HG03064 (cell line): ENCODE data around the gene CREG2.

Experiments
- ATAC-seq: cut with Tn5 transposase; IDR thresholded peaks from one replicate; pipeline ENCODE4 v1.9.1; 2021; ENCODE audit warnings: low read depth; ENCODE audit not compliant: unreplicated experiment

CREG2 gene

DNA sequence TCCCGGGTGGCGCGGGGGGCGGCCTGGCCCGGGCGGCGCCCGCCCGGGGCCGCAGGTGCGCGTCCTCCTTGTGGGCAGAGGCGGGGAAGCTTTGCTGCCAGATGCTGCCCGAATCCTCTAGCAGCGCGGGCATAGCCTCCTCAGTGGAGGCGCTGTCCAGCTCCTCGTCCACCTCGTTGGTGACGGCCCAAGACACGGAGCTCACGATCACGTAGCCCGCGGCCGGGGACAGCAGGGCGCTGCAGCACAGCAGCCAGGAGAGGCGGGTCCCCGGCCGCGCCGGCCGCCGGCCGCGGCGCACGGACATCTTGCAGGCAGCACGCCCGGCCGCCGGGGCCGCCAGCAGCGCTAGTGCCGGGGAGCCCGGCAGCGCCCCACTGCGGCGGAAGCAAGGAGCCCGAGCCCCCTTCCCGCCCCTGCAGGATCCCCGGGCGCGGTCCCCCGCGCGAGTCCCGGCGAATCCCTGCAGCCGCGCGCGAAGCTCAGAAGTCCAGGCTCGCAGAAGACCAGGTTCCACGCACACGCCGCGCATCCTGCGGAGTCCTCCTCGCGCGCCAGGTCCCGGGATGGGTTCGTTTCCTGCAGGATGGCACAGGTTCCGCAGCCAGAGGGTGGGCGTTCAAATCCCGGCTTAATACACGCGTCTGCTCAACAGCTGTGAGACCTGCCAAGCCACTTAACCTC, at the start of gene CREG2:
CREG2 (minus strand) TSS at position 353 of the 684 bp plus-strand sequence; CDS start at position 307, 46 bp downstream.
- no peak for ATAC-seq

GRCh38 chr2:101435001-101435862, 47.9 kb upstream of the CREG2 start:
- no peak for ATAC-seq

DNA sequence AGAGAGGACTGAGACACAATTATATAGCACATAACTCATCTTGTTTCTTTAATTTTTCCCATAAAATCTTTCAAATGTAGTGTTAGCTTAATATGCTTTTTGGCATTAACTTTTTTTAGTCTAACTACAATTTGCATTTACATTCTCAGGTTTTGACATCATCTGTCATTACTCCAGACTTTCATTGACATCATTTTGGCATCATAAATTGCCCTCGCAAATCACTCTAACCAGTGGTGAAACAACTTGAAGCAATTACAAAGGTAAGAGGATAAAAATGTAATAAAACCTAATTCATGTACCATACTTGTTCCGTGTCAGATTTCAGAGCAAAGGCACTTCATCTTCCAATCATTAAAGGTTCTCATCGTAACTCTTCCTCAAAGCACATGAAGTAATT, 46.2 kb upstream of the CREG2 start:
- ATAC-seq: no peak

- ATAC-seq: no peak
Measured at GRCh38 chr2:101432411-101433181, 45.3 kb upstream of the CREG2 start.

DNA sequence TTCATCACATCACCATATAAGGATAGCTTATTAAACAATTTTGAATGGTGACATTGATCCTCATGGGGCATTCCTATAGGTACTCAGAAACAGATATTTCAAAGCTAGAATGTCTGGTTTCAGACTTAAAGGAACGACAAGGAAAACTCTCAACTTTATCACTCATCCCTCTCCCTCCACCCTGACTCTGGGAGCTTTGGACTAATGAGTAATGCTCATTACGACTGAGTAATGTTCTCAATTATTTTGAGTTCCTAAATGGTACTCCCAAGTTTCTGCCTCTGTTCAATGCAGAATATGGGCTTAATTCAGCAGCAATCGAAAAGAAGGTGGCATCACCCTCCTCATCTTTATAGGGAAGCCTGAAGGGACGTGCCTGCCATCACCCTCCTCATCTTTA, 44.2 kb upstream of the CREG2 start:
- ATAC-seq: no peak

DNA sequence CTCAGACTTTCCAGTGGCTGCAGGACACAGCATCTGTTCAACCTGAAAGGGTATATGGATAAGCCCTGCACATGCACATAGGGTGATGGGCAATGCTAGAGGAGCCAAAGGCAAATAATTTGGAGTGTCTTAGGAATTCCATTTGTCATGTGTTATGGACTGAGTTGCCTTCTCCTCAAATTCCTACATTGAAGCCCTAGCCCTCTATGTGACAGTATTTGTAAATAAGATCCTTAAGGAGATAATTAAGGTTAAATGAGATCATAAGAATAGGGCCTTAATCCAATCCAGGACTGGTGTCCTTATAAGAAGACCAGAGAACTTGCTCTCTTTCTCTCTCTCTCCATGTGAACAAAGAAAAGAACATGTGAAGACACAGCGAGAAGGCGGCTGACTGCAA, 42.9 kb upstream of the CREG2 start:
- ATAC-seq: no peak

- no peak for ATAC-seq
Measured at GRCh38 chr2:101429453-101429852, 42.1 kb upstream of the CREG2 start.

- ATAC-seq: no peak
Measured at GRCh38 chr2:101428422-101429176, 41.3 kb upstream of the CREG2 start.

GRCh38 chr2:101427743-101428142, 40.4 kb upstream of the CREG2 start:
- ATAC-seq: no peak

DNA sequence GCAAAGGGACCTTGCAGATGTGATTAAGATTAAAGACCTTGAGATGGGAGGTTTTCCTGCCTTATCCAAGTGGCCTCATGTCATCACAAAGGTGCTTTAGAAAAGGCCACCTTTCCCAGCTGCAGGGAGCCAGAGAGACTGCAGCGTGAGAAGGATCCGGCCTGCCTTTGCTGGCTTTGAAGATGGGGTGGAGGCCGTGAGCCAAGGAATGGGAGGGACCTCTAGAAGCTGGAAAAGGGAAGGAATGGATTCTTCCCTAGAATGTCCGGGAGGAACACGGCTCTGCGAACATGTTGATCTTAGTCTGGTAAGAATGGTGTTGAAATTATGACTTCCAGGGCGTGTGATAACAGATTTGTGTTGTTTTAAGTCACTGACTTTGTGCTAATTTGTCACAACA, 39.9 kb upstream of the CREG2 start:
- ATAC-seq: no peak

DNA sequence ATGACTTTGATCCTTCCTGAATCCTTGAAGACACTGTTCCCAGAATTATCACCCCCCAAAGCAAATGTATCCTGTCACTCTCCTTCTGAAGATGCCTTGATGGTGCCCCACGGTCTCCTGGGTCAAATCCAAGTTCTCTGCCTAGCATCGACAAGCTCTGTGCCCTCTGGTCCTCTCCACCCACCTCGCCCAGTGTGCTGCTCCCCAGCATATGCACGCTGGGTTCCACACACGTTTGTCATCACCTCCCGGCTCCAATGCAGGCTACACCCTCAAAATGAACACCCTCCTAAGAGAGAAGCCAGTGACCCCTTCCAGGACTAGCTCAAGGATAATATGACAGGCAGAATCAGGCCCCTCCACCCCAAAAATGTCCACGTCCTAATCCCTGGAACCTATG, 39.5 kb upstream of the CREG2 start:
- no peak for ATAC-seq

- ATAC-seq: no peak
Measured at GRCh38 chr2:101420623-101421022, 33.3 kb upstream of the CREG2 start.

DNA sequence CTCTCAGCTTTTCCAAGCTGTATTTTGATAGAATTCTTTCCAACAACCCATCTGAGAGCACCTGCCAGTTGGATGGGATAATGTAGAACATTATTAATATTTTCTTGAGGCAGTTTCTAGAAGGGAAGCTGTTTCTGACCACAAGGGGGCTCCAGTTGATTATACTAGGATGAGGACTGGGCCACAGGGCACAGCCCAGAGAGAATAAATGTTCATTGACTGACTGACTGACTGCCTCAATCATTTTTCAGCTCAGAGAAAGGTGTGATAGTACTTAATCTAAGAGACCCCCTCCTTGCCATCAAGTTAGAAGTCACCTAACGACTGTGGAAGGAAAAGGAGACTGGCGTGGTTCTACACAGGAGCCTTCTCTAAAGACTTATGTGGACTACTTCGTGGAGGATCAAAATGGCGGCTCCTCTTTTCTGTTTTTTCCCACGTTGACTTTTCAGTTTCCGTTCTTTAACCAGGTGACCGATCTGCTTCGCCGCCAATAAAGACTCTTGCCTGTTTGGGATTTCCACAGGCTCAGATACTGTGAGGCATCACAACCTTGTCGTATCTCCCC, 31.9 kb upstream of the CREG2 start:
- ATAC-seq: no peak

DNA sequence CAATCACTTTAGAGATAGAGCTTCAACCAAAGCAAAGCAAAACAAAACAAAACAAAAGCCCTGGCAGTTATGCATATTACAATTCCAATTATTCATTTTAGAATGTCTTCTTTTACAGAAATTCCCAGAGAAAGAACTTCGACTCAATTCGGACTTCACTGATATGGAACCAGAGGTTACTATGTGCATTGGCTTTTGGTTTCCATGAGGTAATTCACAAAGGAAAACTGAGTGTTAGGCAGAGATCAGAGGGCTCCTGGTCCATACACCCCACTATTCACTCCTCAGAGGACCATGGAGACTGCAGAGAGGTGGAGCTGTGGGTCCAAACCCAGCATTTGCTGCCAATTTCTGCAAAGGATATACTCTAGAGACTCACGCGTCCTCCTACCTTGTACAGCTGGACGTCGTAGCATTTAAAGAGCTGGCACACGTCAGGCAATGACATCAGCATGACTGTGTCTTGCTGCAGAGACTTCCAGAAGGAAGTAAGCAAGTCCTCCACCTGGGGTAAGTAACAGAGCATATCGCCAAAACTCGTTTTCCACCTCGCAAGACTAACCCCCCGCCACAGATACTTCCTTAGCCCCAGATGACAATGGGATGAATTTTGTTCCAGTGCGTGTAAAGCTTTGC, 31.3 kb upstream of the CREG2 start:
- ATAC-seq: no peak

- no peak for ATAC-seq
Measured at GRCh38 chr2:101416609-101417008, 29.3 kb upstream of the CREG2 start.

GRCh38 chr2:101415884-101416283, 28.6 kb upstream of the CREG2 start:
- no peak for ATAC-seq

DNA sequence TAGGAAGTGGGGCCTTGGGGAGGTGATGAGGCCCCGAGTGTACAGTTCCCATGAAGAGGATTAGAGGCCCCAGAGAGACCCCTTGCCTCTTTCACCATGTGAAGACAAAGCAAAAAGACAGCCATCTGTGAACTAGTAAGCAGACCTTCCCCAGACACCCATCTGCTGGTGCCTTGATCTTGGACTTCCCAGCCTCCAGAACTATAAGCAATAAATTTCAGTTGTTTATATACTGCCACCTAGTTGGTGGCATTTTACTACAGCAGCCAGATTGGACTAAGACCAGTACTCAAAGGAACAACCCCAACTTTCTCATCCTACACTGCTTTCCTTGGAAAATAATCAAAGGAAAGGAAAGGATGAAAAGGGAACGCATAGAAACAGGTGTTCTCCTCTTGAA, 27.9 kb upstream of the CREG2 start:
- ATAC-seq: no peak

GRCh38 chr2:101412092-101412694, 24.9 kb upstream of the CREG2 start:
- no peak for ATAC-seq

DNA sequence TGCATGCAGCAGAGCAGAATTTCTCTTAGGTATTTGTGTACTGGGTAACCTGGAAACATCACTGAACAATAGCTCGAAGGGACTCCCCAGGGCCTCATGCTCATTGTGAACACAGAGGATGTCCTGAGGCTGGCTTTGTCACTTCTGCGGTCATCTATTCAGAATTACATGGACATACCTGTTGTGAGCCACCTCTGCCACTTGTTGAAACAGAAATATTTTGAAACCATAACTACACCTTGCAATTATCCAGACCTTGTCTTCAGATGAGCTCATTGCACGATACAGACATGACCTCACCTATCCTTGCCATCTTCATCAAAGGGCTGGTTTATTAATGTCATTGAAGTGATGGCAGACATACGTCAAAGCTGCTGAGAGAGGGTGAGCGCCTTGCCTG, 23.4 kb upstream of the CREG2 start:
- no peak for ATAC-seq
